Skin epidermis (tissue), 12 donors: ENCODE measurements around the gene AGR3.

ENCODE experiments used
- H3K27ac ChIP-seq, 21 experiments: fragments of 200-600 bp; sonication (generic) in 11 of 21; one replicate each; pipeline ENCODE4 v1.5.0; 2020; ENCODE audit warnings: mild to moderate bottlenecking in 3 of 21, inconsistent platforms in 2 of 21, moderate library complexity in 2 of 21
- H3K4me3 ChIP-seq, 7 experiments: fragments of 200-600 bp; sonication (generic) in 2 of 7; one replicate each; pipeline ENCODE4 v1.5.0; 2020; ENCODE audit warnings: inconsistent platforms in 2 of 7, mild to moderate bottlenecking in 2 of 7, moderate library complexity in 1 of 7

AGR3 gene

DNA sequence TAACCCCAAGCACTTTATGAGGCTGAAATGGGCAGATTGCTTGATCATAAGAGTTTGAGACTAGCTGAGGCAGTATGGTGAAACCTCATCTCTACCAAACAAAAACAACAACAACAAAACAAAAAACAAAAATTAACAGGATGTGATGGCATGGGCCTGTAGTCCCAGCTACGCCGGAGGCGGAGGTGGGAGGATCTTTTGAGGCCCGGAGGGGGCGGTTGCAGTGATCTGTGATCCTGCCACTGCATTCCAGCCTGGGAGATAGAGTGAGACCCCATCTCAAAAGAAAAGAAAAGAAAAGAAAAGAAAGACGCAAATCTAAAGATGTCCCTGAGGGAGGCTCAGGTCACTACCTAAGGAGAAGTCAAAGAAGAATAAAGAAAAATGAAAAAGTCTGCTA is 41.7 kb downstream of the AGR3 start:
- peak overlapping the region in 2 of 21 experiments; percentile 31 to 35 for H3K27ac ChIP-seq
- no peak overlapping the region for H3K4me3 ChIP-seq

DNA sequence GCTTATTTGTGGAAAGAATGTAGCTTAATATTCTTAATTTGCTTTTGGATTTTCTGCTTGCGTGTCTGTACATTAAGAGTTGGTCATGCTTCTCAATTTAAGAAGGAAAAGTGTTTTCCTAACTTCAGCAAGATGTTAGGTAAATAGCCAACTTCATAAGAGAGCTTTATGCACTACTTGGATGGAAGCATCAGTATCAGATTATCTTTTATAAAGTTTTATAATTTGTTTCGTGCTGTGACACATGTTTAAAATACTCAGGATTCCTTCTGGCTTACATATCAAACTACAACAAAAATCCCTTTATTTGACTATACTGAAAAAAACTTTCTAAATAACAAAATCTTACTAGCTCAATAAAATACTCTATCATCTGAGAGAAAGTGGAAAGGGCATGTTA is 42.1 kb downstream of the AGR3 start:
- peak overlapping the region in 2 of 21 experiments; percentile 10 to 35 for H3K27ac ChIP-seq

DNA sequence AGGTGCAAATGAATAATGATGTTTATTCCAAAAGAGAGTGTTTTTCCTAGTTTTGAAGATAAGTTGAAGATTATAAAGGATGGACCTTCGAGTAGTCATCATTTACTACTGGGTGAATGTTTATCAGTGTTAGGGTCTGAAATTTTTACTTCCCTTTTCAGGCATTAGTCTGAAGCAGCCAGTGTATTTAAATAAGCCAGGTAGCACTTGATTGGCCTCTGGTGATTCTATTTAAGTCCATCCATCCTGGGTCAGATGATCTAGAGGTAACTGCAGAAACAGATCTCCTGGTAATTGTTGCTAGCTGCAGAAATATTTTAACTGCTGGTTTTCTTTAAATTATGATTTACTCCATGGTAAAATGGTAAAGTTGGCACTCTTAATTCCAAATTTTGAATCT is 42.9 kb downstream of the AGR3 start:
- no peak overlapping the region for H3K4me3 ChIP-seq
- H3K27ac ChIP-seq, result no peak overlapping the region

More for the DNA sequence above, 42.1 kb downstream of the AGR3 start:
- no peak overlapping the region for H3K4me3 ChIP-seq

DNA sequence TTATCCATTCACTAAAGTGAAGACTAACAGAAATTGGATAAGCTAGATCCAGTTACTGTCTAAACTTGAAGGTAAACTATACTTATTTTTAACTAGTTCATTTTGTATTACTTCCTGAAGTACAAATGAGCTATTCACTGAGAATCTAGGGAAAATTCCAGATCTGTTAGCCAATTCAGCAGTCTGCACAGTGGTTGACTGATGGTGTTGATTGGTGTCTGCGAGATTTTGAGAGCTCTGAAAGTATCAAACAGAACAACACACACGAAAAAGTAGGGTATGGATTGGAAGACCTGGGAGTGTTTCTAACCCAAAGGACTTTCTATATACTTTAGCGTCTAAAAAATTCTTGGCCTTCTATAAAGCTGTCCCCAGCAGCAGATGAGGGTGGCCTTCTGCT is 43.4 kb downstream of the AGR3 start:
- Histone ChIP-seq H3K27ac (no peak overlapping the region), H3K4me3 (no peak overlapping the region)

DNA sequence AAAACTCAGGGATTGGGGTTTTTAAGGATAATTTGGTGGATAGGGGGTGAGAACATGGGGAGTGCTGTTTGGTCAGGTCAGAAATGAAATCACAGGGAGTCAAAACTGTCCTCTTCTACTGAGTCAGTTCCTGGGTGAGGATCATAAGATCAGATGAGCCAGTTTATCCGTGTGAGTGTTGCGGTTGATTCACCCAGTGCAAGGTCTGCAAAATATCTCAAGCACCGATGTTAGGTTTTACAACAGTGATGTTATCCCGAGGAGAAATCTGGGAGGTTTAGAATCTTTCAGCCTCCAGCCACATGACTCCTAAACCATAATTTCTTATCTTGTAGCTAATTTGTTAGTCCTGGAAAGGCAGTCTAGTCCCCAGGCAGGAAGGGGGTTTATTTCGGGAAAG is 45.3 kb downstream of the AGR3 start:
- Histone ChIP-seq H3K27ac (no peak overlapping the region), H3K4me3 (no peak overlapping the region)

DNA sequence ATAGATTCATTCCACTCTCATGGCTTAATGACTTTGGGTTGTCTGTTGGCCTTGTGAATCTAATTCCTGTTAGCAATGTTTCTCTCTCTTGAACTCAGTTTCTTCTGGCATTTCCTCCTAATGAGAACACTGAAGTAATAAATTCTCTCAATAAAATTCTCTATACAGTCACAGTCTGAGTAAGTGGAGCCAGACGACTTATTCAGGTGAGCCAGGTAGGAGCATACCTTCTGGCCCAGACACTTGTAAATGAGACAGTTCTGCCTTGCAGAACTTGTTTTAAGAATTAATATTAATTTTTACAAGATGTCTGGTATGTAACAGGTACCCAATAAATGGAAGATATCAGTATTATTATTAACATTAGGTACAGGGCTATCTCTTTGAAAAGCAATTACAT is 48.4 kb downstream of the AGR3 start:
- no peak overlapping the region for H3K27ac ChIP-seq
- no peak overlapping the region for H3K4me3 ChIP-seq

DNA sequence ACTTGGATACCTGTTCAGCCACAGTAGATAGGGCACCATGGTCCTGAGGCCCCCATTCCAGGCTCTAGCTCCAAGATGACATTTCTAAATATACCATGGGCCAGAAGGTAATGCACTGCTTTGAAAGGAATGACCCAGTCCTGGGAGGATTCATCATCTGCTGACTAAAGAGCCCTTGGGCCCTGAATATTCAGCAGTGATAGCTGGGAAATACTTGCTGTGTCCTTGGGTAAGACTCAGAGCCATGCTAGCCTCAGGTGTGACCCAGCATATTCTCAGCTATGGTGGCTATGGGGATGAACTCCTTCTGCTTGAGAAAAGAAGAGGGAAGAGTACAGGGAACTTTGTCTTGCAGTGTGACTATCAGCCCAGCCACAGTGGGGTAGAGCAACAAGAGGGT is 55.7 kb downstream of the AGR3 start:
- Histone ChIP-seq H3K27ac (no peak overlapping the region), H3K4me3 (no peak overlapping the region)

DNA sequence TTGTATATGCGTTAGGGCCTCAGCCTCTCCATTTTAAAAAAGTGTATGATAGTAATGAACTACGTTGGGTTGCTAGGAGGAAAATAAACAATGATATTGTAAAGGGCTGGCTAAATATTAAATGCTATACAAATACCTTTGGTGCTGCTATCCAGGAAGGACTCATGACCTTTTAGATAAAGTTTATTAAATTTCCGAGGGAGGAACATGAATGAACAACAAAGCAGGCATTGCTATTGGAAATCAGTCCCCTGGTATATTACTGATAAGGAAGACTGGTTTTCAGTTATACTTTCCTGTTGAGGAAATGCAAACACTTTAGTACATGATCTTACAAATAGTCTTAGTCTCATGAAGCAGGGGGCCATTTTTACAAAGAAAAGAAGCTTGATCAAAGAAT is 59.8 kb downstream of the AGR3 start:
- H3K27ac ChIP-seq, result no peak overlapping the region
- no peak overlapping the region for H3K4me3 ChIP-seq

DNA sequence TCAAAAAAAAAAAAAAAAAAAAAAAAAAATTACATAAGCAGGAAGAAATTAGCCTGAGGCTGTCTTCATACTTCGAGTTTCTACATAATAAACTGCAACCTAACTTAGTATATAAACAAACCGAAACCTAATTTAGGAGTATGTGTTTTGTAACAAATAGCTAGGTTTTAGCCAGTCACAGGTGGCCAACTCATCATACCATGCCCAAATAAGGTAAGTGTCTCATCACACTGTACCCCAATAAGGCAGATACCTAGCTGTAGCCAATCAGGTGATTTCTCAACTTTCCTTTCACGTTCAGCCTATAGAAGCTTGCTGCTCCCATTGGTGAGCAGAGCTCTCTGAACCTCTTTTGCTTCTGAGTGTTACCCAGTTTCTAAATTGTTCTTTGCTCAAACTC is 63.1 kb downstream of the AGR3 start:
- Histone ChIP-seq H3K27ac (no peak overlapping the region), H3K4me3 (no peak overlapping the region)

DNA sequence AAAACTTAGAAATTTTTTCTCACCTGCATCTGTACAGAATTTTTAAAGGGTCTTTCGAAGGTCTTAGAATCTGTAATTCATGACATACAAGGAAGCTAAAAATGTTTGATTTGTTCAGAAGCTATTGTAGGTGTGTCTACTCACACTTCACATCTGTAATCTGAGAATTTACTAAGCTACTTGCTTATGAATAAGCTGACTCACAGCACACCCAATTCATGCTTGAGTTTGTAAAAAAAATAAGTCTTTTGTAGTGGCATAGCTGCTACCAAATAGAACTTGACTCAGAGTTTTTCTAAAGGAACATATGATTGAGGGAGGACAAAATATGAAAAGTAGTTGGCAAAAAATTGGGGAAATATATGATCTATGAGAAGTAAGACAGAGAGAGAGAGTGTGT is 64.2 kb downstream of the AGR3 start:
- H3K27ac ChIP-seq, result no peak overlapping the region
- no peak overlapping the region for H3K4me3 ChIP-seq

DNA sequence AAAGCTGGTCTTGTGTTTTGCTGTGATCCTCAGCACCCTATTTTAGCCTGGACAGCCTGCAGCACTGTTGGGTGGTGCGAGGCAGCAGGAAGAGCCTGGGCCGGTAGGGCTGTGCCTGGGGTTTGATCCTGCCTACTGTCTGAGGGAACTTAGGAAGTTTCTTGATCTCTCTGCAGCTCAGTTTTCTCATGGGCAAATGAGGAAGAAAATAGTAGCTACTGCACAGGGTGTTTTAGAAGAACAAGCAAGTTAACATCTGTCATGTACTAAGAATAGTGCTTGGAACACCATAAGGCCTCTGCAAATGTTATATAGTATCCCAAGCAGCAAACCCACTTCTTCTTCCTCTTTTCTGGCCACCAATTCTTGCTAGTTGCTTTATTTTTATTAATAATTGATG is 65.0 kb downstream of the AGR3 start:
- Histone ChIP-seq H3K4me3 (no peak overlapping the region), H3K27ac (peak overlapping the region in 3 of 21 experiments; percentile 13 to 57 (median 20))

DNA sequence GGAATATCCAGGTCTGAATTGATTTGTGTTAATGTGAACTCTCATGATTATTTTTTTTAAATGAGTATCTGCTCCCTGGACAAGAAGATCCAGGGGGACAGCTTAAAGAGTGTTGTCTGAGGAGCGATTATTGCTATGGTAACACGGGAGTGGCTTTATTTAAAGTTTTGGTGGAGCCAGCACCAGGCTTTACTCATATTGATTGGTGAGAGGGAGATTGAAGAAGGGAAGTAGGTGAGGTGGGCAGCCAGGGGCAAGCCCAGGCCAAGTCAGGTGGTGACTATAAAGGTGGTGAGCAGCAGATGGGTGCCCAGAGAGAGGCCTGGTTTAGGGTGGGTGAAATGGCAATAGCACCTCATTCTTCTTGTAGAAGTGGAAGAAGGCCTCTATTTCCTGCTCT is 66.8 kb downstream of the AGR3 start:
- Histone ChIP-seq H3K27ac (no peak overlapping the region), H3K4me3 (no peak overlapping the region)

DNA sequence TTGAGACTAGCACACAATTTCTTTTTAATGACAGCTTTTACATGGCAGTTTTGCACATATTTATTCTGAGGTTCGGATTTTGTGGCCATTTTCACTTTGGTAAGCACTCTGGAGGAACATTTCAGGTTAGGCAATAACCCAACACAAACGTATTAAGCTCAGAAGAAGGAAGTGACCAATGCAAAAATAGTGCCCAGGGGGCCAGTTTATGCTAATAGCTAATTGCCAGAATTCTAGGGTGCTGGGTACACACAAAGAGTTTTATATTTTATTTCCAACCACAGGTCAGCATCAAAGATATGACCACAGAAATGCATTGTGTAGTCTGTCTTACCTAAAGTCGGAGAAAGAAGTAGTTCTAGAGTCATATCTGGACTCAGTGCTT is 68.6 kb downstream of the AGR3 start:
- no peak overlapping the region for H3K27ac ChIP-seq

DNA sequence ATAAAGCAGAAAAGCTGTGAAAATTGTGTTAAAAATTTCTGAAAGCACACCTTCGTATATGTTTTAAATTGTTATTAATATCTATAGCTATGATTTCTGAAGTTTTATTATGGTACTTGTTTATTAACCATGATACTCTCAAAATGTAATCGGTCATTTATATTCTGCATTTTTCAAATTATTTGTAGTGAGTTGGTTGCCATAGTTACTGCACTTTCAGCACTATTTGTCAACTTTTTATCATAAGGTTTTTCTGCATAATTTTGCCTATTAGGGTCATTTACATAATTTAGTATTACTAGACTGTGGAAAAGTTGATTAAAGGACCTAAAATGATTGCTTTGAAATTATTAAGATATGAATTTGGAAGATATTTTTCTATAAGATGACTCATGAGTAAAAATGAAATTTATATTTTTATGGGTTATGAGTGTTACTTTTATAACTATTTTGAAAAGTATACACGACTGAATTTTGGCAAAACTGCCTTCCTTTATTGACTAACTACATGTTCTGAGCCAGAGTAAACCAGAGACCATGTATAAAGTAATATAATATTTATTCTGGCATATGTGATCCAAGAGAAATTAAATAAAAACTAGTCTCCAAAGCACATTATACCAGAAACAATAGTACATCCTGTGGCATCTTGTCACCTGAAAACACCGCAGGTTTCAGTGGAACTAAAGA is 69.1 kb downstream of the AGR3 start:
- H3K4me3 ChIP-seq, result no peak overlapping the region

More for the DNA sequence above, 68.6 kb downstream of the AGR3 start:
- H3K4me3 ChIP-seq, result no peak overlapping the region

DNA sequence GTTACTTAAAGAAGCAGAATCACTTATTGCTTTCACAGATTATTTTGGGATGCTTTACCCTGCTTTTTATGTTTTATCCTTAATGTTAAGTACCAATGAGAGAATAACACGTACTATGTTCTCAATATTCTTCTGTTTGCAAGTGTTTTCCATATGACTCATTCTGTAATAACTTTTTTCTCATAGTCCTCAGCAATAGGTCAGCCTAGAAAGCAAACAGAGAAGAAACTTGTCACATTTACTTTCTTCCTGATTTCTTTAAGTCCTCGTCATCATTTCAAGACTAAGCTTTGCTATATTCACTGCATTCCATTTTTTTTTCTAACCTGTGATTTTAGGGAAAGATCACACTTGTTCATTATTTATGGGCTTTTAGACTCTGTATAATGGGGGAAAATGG is 70.2 kb downstream of the AGR3 start:
- no peak overlapping the region for H3K4me3 ChIP-seq
- H3K27ac ChIP-seq, result no peak overlapping the region

More for the DNA sequence above, 69.1 kb downstream of the AGR3 start:
- H3K27ac ChIP-seq, result no peak overlapping the region

DNA sequence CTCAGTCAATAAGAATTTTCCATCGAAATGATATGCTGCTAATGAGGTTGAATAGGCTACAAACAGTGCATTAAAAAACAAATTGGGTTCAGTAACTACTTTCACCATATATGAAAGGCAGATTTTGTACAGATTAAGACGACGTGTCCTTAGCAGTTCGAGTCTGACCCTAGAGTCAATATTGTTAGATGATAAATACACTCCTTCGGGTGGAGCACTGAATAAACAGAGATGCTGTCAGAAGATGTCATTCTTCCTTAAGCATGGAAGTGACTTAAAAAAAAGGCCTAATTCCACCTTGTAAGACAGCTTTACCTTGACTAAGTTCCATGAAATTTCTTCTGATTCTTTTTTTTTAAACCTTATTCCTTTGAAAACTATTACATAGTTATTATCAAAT is 71.2 kb downstream of the AGR3 start:
- H3K27ac ChIP-seq, result no peak overlapping the region
- no peak overlapping the region for H3K4me3 ChIP-seq

DNA sequence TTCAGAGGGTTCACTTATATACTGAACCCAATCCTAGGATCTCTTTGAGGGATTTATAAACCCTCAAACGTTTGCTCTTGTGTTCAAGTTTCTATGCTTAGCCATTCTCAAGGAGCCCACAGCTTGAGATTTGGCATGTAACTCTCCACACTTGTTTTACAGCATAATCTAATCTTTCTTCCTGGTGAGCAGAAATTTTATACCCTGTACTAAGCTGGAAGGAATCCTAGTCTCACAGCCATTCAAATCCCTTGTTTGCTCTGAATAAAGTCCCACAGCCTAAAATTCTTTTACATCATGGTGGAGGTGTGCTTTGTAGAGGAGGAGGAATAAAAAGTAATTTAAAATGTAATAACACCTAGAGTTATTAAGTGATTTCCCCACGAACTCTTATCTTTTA is 71.7 kb downstream of the AGR3 start:
- H3K4me3 ChIP-seq, result no peak overlapping the region
- no peak overlapping the region for H3K27ac ChIP-seq
